H1 (cell line): Measurements from ENCODE around the gene KRTAP21-2. TPM values are rescaled to one million over a fixed set of nuclear protein-coding genes. Genes with fewer than 3 reads are reported as not detected.

Experiments
- CTCF ChIA-PET: fragments of 300-600 bp; sonication (Branson Sonifier 250); formaldehyde crosslinking; loops from one replicate; lab custom pipeline; 2021; ENCODE audit not compliant: partially characterized antibody; lab: Charles Lee
- POLR2A ChIA-PET: fragments of 300-600 bp; sonication (Branson Sonifier 250); formaldehyde crosslinking; loops from one replicate; lab custom pipeline; 2021; ENCODE audit warnings: inconsistent platforms; ENCODE audit not compliant: partially characterized antibody; lab: Charles Lee
- DNase-seq, 2 experiments: peaks; one replicate each; pipeline versions ENCODE4 v3.0.0 to v3.0.0-alpha.2; 2010 to 2022; ENCODE audit warnings: low spot score in 2 of 2, low read depth in 1 of 2, mixed read lengths in 1 of 2
- FAIRE-seq: peaks from 2 replicates; lab custom pipeline; 2011; peaks lifted over from hg19 to GRCh38; lab: Jason Lieb, UNC
- H2AFZ ChIP-seq: 2 replicates; pipeline ENCODE4 v1.8.1; 2012; ENCODE audit warnings: low read length, inconsistent platforms
- H2AK5ac ChIP-seq: 2 replicates; pipeline ENCODE4 v1.6.1; 2013; ENCODE audit warnings: low read depth, low read length
- H2BK120ac ChIP-seq: replicated peaks from 2 replicates; pipeline ENCODE3; 2013; ENCODE audit warnings: low read depth, low read length, inconsistent platforms
- H2BK12ac ChIP-seq: 2 replicates; pipeline ENCODE4 v1.6.1; 2013; ENCODE audit warnings: low read depth, low read length
- H2BK15ac ChIP-seq: 2 replicates; pipeline ENCODE4 v1.6.1; 2013; ENCODE audit warnings: low read length
- H2BK20ac ChIP-seq: 2 replicates; pipeline ENCODE4 v1.6.1; 2013; ENCODE audit warnings: low read length
- H2BK5ac ChIP-seq: 2 replicates; pipeline ENCODE4 v1.6.1; 2013; ENCODE audit warnings: low read depth, low read length
- H3K14ac ChIP-seq: 2 replicates; pipeline ENCODE4 v1.6.1; 2013; ENCODE audit warnings: inconsistent platforms; ENCODE audit not compliant: insufficient read length
- H3K18ac ChIP-seq: 2 replicates; pipeline ENCODE4 v1.6.1; 2013; ENCODE audit warnings: low read length; ENCODE audit errors: extremely low read depth
- H3K23ac ChIP-seq: 2 replicates; pipeline ENCODE4 v1.6.1; 2013; ENCODE audit warnings: inconsistent platforms; ENCODE audit not compliant: insufficient read length
- H3K23me2 ChIP-seq: 2 replicates; pipeline ENCODE4 v1.6.1; 2013; ENCODE audit warnings: low read depth, low read length
- H3K27ac ChIP-seq: 2 replicates; pipeline ENCODE4 v1.6.1; 2011; ENCODE audit warnings: low read depth, low read length, inconsistent platforms
- H3K27me3 ChIP-seq, 4 experiments: replicated peaks in 1 of 4; 1 replicate in 1 of 4; 2 replicates in 3 of 4; pipeline versions ENCODE4 v1.6.1 to v1.8.1; 2011 to 2013; ENCODE audit warnings: low read length in 3 of 4, mild to moderate bottlenecking in 3 of 4, inconsistent platforms in 2 of 4, mixed read lengths in 2 of 4, moderate library complexity in 1 of 4; ENCODE audit not compliant: control insufficient read depth in 3 of 4, insufficient read depth in 3 of 4; ENCODE audit errors: extremely low read depth in 1 of 4
- H3K36me3 ChIP-seq, 4 experiments: 2 replicates each; pipeline versions ENCODE4 v1.6.1 to v1.8.1; 2011 to 2013; ENCODE audit warnings: mild to moderate bottlenecking in 4 of 4, low read length in 3 of 4, moderate library complexity in 2 of 4, control low read depth in 1 of 4, inconsistent platforms in 1 of 4; ENCODE audit not compliant: insufficient read depth in 4 of 4, control insufficient read depth in 2 of 4
- H3K4ac ChIP-seq: replicated peaks from 2 replicates; pipeline ENCODE3; 2013; ENCODE audit warnings: low read length, low read depth, mixed read lengths, inconsistent platforms; ENCODE audit not compliant: insufficient read length
- H3K4me1 ChIP-seq, 4 experiments: replicated peaks in 1 of 4; 1 replicate in 1 of 4; 2 replicates in 3 of 4; pipeline versions ENCODE4 v1.6.1 to v1.8.1; 2011 to 2013; ENCODE audit warnings: low read length in 3 of 4, inconsistent platforms in 2 of 4, mixed read lengths in 1 of 4; ENCODE audit not compliant: insufficient read depth in 4 of 4, control insufficient read depth in 3 of 4
- H3K4me2 ChIP-seq, 2 experiments: 2 replicates each; pipeline versions ENCODE4 v1.6.1 to v1.8.1; 2011 to 2013; ENCODE audit warnings: low read depth in 2 of 2, low read length in 2 of 2, control low read depth in 1 of 2, inconsistent platforms in 1 of 2, mild to moderate bottlenecking in 1 of 2; ENCODE audit not compliant: insufficient read depth in 1 of 2
- H3K4me3 ChIP-seq, 4 experiments: fragments of 200-600, 300-600 bp in 1 of 4; sonication (generic), shearing (Covaris generic), sonication (Bioruptor Twin) in 1 of 4; 2 replicates each; pipeline versions ENCODE4 v1.5.1 to v1.8.1; 2011 to 2016; ENCODE audit warnings: low read length in 4 of 4, low read depth in 3 of 4, control low read depth in 2 of 4, inconsistent platforms in 2 of 4, mild to moderate bottlenecking in 2 of 4, mixed read lengths in 1 of 4, moderate library complexity in 1 of 4; ENCODE audit not compliant: insufficient read depth in 2 of 4; ENCODE audit errors: extremely low read depth in 1 of 4
- H3K56ac ChIP-seq: replicated peaks from 2 replicates; pipeline ENCODE3; 2013; ENCODE audit warnings: low read depth, mild to moderate bottlenecking, mixed read lengths, low read length, inconsistent platforms; ENCODE audit not compliant: insufficient read length
- H3K79me1 ChIP-seq: 2 replicates; pipeline ENCODE4 v1.6.1; 2013; ENCODE audit warnings: low read depth, low read length, control low read depth
- H3K79me2 ChIP-seq, 2 experiments: 2 replicates each; pipeline versions ENCODE4 v1.6.1 to v1.8.1; 2012 to 2013; ENCODE audit warnings: low read length in 2 of 2, mild to moderate bottlenecking in 2 of 2, inconsistent platforms in 1 of 2; ENCODE audit not compliant: insufficient read depth in 2 of 2, control insufficient read depth in 1 of 2
- H3K9ac ChIP-seq, 4 experiments: replicated peaks in 1 of 4; 1 replicate in 1 of 4; 2 replicates in 3 of 4; pipeline versions ENCODE4 v1.6.1 to v1.8.1; 2011 to 2013; ENCODE audit warnings: low read depth in 3 of 4, low read length in 3 of 4, control low read depth in 2 of 4, mild to moderate bottlenecking in 2 of 4, moderate library complexity in 2 of 4, inconsistent platforms in 1 of 4; ENCODE audit errors: extremely low read depth in 1 of 4
- H3K9me3 ChIP-seq, 2 experiments: 2 replicates each; pipeline versions ENCODE4 v1.6.1 to v1.8.1; 2012 to 2013; ENCODE audit warnings: mild to moderate bottlenecking in 2 of 2, moderate library complexity in 2 of 2, control low read depth in 1 of 2, inconsistent platforms in 1 of 2, low read depth in 1 of 2, low read length in 1 of 2, mixed read lengths in 1 of 2; ENCODE audit not compliant: insufficient read depth in 2 of 2
- H4K20me1 ChIP-seq, 2 experiments: replicated peaks in 1 of 2; 2 replicates each; pipeline versions ENCODE3 to v1.8.1; 2011 to 2013; ENCODE audit warnings: inconsistent platforms in 2 of 2, low read length in 2 of 2, mild to moderate bottlenecking in 1 of 2; ENCODE audit not compliant: insufficient read depth in 2 of 2, control insufficient read depth in 1 of 2
- H4K5ac ChIP-seq: 2 replicates; pipeline ENCODE4 v1.6.1; 2013; ENCODE audit warnings: low read length, low read depth, mixed read lengths, inconsistent platforms; ENCODE audit not compliant: insufficient read length
- H4K8ac ChIP-seq: 2 replicates; pipeline ENCODE4 v1.8.0; 2013; ENCODE audit warnings: mild to moderate bottlenecking, moderate library complexity, low read length, inconsistent platforms; ENCODE audit not compliant: insufficient read depth; ENCODE audit errors: extremely low read depth
- H4K91ac ChIP-seq: replicated peaks from 2 replicates; pipeline ENCODE3; 2013; ENCODE audit warnings: low read length, mixed read lengths, inconsistent platforms; ENCODE audit not compliant: insufficient read length
- GABPA ChIP-seq: IDR thresholded peaks from 2 replicates; pipeline ENCODE4 v1.6.1; 2011; ENCODE audit warnings: mild to moderate bottlenecking, low read length, moderate library complexity, borderline replicate concordance; ENCODE audit not compliant: insufficient read depth
- HDAC2 ChIP-seq, 2 experiments: fragments of 300-600 bp in 1 of 2; sonication (generic) in 1 of 2; IDR thresholded peaks; 2 replicates each; pipeline ENCODE4 v1.6.1; 2011 to 2012; ENCODE audit warnings: low read depth in 2 of 2, low read length in 2 of 2, mild to moderate bottlenecking in 2 of 2, moderate library complexity in 2 of 2, borderline replicate concordance in 1 of 2, inconsistent platforms in 1 of 2
- HDAC6 ChIP-seq: IDR thresholded peaks from one replicate; pipeline ENCODE4 v1.7.1; 2012; ENCODE audit warnings: low read depth, mild to moderate bottlenecking, inconsistent platforms, low read length, moderate library complexity
- KDM5A ChIP-seq: fragments of 200-600 bp; IDR thresholded peaks from 2 replicates; pipeline ENCODE4 v1.7.1; 2012; ENCODE audit warnings: mild to moderate bottlenecking, low read length, inconsistent platforms, mixed read lengths
- NANOG ChIP-seq: IDR thresholded peaks from 2 replicates; pipeline ENCODE4 v1.6.1; 2011; ENCODE audit warnings: low read length, low read depth, mild to moderate bottlenecking, inconsistent platforms; ENCODE audit not compliant: insufficient read depth, poor library complexity, severe bottlenecking
- POLR2AphosphoS5 ChIP-seq: IDR thresholded peaks from 2 replicates; pipeline ENCODE4 v1.6.1; 2011; ENCODE audit warnings: low read depth, low read length
- SIRT6 ChIP-seq: IDR thresholded peaks from one replicate; pipeline ENCODE4 v1.7.1; 2012; ENCODE audit warnings: low read length, inconsistent platforms
- SP4 ChIP-seq: IDR thresholded peaks from 2 replicates; pipeline ENCODE4 v1.6.1; 2012; ENCODE audit warnings: low read length, inconsistent platforms
- USF2 ChIP-seq: IDR thresholded peaks from 2 replicates; pipeline ENCODE4 v1.6.1; 2011; ENCODE audit warnings: low read length, improper control_type of control experiment
- WGBS, 2 experiments: shearing (Covaris generic) in 1 of 2; methylation state at CpG; one replicate each; pipeline versions ENCODE4 v1.1.6 to v1.1.7; 2013 to 2015; ENCODE audit warnings: low lambda C conversion rate in 2 of 2, mixed read lengths in 2 of 2, inconsistent platforms in 1 of 2, low coverage in 1 of 2, missing lambda C conversion rate in 1 of 2; ENCODE audit not compliant: insufficient replicate concordance in 2 of 2, insufficient coverage in 1 of 2, insufficient read length in 1 of 2; ENCODE audit errors: extremely low coverage in 1 of 2, missing lambda C conversion rate in 1 of 2; 5-methylcytosine and 5-hydroxymethylcytosine counted together
- polyA plus RNA-seq, 7 experiments: library from polyadenylated mRNA; depleted of rRNA in 3 of 7; stranded (reverse) in 5 of 7; unstranded in 2 of 7; fragments of >200 nt in 5 of 7; fragments of 200-250 nt in 2 of 7; gene quantifications; 1 replicate in 5 of 7; 2 replicates in 1 of 7; 4 replicates in 1 of 7; pipeline versions ENCODE4 v1.2.1 to v1.2.3, GENCODE V29; 2011 to 2013; ENCODE audit warnings: missing spikeins in 2 of 7, mixed read lengths in 2 of 7
- total RNA-seq: library from RNA; stranded (reverse); fragmentation: NEBNext Ultra II Directional; extraction: Animal tissue kit (Norgen Biotek cat#: 25700); gene quantifications from 2 replicates; pipeline ENCODE4 v1.2.1, GENCODE V29; 2021
- TF ChIP-seq, protein P1 (sequence below): IDR thresholded peaks from 2 replicates; pipeline ENCODE4 v1.6.1; 2012; ENCODE audit warnings: inconsistent platforms

Gene KRTAP21-2
- total and polyA plus RNA-seq, 2 of the 8 experiments (the other 6 are each of a cell fraction or from before 2014, with no cell fraction given): not detected

DNA sequence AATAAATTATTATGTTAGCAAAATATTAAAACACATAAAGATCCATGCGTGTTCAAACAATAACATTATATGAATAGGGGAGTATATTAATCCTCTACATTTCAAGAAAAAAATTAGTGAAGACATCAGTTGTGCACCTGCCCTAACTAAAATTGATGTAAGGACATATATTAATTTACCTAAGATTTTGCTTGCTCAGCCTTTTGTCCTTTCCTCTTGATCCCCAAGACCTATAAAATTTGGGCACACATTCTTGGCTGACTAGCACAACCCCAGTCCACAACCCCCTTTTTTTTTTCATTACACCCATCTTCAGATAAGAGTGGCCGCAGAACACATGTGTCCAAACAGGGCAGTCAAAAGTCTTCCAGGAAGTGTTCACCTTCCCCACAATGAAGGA lies 6.6 kb downstream of the KRTAP21-2 start:
- Histone ChIP-seq H3K4ac (no peak overlapping the region), H3K4me3 (no peak overlapping the region), H3K14ac (no peak overlapping the region), H4K91ac (no peak overlapping the region), H3K23ac (no peak overlapping the region), H4K20me1 (no peaks in the 10 kb centered on the region), H2BK12ac (no peak overlapping the region), H4K5ac (no peak overlapping the region), H3K36me3 (no peaks in the 10 kb centered on the region), H3K4me2 (no peak overlapping the region), H3K9me3 (no peaks in the 10 kb centered on the region), H2AK5ac (no peak overlapping the region), H3K4me1 (no peaks in the 10 kb centered on the region), H2BK5ac (no peak overlapping the region), H2AFZ (no peak overlapping the region), H3K27ac (no peak overlapping the region), H2BK120ac (no peak overlapping the region), H3K9ac (no peak overlapping the region), H2BK20ac (no peak overlapping the region), H3K79me2 (no peaks in the 10 kb centered on the region), H2BK15ac (no peak overlapping the region), H3K56ac (no peak overlapping the region), H3K79me1 (no peaks in the 10 kb centered on the region), H3K27me3 (no peaks in the 10 kb centered on the region), H3K23me2 (no peaks in the 10 kb centered on the region; the same call in 1 of the 2 replicates), H4K8ac (no peak overlapping the region), H3K18ac (no peak overlapping the region)
- DNase-seq (no peak), FAIRE-seq (no peak)
- ChIA-PET POLR2A (no interaction called here), CTCF (no interaction called here)
- WGBS, 2 experiments: 92% methylated on average over 2 of the region's 2 CpGs; no CpG with 5 or more reads in 1 of the 2 experiments
- TF ChIP-seq, protein P1, sequence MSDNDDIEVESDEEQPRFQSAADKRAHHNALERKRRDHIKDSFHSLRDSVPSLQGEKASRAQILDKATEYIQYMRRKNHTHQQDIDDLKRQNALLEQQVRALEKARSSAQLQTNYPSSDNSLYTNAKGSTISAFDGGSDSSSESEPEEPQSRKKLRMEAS: no peak
- TF ChIP-seq POLR2AphosphoS5: no peak
- no peak for TF ChIP-seq SP4
- TF ChIP-seq GABPA: no peak
- TF ChIP-seq NANOG: no peak
- TF ChIP-seq SIRT6: no peak
- TF ChIP-seq HDAC6: no peak
- TF ChIP-seq KDM5A: no peak
- TF ChIP-seq HDAC2 (IDR thresholded peaks at IDR 0.05; ENCODE audit: borderline replicate concordance in 1 of 2, low read depth in 2 of 2, low read length in 2 of 2): no peak
- no peak for TF ChIP-seq USF2
